Panc1 (cell line): Measurements from ENCODE around the gene GRIP1. TPM values are rescaled to one million over a fixed set of nuclear protein-coding genes. Genes with fewer than 3 reads are reported as not detected.

Experiments used
- ATAC-seq: fragments of 200-7000 bp; cut with Tn5 transposase; 2 replicates; pipeline ENCODE4 v1.9.1; 2020; ENCODE audit warnings: mild to moderate bottlenecking, moderate library complexity
- BruUV-seq: library from RNA; stranded (reverse); fragments of 400-500 nt; replicated peaks from 2 replicates; lab custom pipeline; 2021; lab: Mats Ljungman, UMichigan
- CTCF ChIA-PET: fragments of 300-600 bp; sonication (Branson Sonifier 250); formaldehyde crosslinking; loops from one replicate; lab custom pipeline; 2022; ENCODE audit warnings: antibody characterized with exemption; lab: Charles Lee
- POLR2A ChIA-PET: fragments of 300-600 bp; sonication (Branson Sonifier 250); formaldehyde crosslinking; loops from one replicate; lab custom pipeline; 2022; ENCODE audit warnings: antibody characterized with exemption; lab: Charles Lee
- DNase-seq: peaks from one replicate; pipeline ENCODE4 v3.0.0-alpha.2; 2010; ENCODE audit warnings: low read depth, low spot score
- H3K27ac ChIP-seq: 2 replicates; pipeline ENCODE4 v1.5.1; 2011; ENCODE audit warnings: mild to moderate bottlenecking, low read length, inconsistent platforms
- H3K27me3 ChIP-seq: fragments of 200-500 bp; sonication (Bioruptor generic); 2 replicates; pipeline ENCODE4 v1.6.0; 2014; ENCODE audit warnings: low read length, inconsistent platforms; ENCODE audit not compliant: control insufficient read depth, insufficient read depth
- H3K36me3 ChIP-seq: fragments of 200-500 bp; sonication (Bioruptor generic); 2 replicates; pipeline ENCODE4 v1.5.1; 2014; ENCODE audit warnings: inconsistent platforms, mild to moderate bottlenecking, low read length, moderate library complexity; ENCODE audit not compliant: control insufficient read depth, insufficient read depth
- H3K4me1 ChIP-seq: 2 replicates; pipeline ENCODE4 v1.5.1; 2011; ENCODE audit warnings: inconsistent platforms, mild to moderate bottlenecking, low read length, moderate library complexity; ENCODE audit not compliant: control insufficient read depth, insufficient read depth
- H3K4me3 ChIP-seq, 2 experiments: 2 replicates each; pipeline ENCODE4 v1.5.1; 2011 to 2012; ENCODE audit warnings: low read depth in 2 of 2, low read length in 2 of 2, mild to moderate bottlenecking in 2 of 2, inconsistent platforms in 1 of 2, moderate library complexity in 1 of 2
- H3K9me3 ChIP-seq: fragments of 200-500 bp; sonication (Bioruptor generic); 2 replicates; pipeline ENCODE4 v1.5.1; 2014; ENCODE audit warnings: low read depth, mild to moderate bottlenecking, inconsistent platforms, low read length, moderate library complexity; ENCODE audit not compliant: control insufficient read depth, insufficient read depth
- POLR2AphosphoS5 ChIP-seq: IDR thresholded peaks from 2 replicates; pipeline ENCODE4 v1.6.1; 2012; ENCODE audit warnings: mild to moderate bottlenecking, low read depth, low read length, moderate library complexity
- SIN3A ChIP-seq: IDR thresholded peaks from 2 replicates; pipeline ENCODE4 v1.6.1; 2012; ENCODE audit warnings: low read depth, mild to moderate bottlenecking, low read length, moderate library complexity, borderline replicate concordance; ENCODE audit not compliant: insufficient read depth
- TCF7L2 ChIP-seq: IDR thresholded peaks from 2 replicates; pipeline ENCODE4 v1.6.1; 2011; ENCODE audit warnings: mild to moderate bottlenecking, low read depth, low read length, inconsistent platforms
- in situ Hi-C: cut with HindIII; loops from 2 replicates; pipeline ENCODE4 v1.10.0; 2016; ENCODE audit warnings: low sequenced_read_pairs, low pct_unique_long_range_greater_than_20kb
- intact Hi-C: fragments of 100-400 bp; cut with micrococcal nuclease; formaldehyde crosslinking; loops from one replicate; pipeline ENCODE4 v1.10.0; 2022; ENCODE audit not compliant: unreplicated experiment
- total RNA-seq: library from RNA; stranded (reverse); gene quantifications from one replicate; pipeline ENCODE4 v1.2.1, GENCODE V29; 2021; ENCODE audit not compliant: unreplicated experiment
- TF ChIP-seq, protein P1 (sequence below), 2 experiments: IDR thresholded peaks; 2 replicates each; pipeline ENCODE4 v1.6.1; 2011 to 2012; ENCODE audit warnings: low read depth in 2 of 2, control low read depth in 1 of 2, low read length in 1 of 2, mild to moderate bottlenecking in 1 of 2, moderate library complexity in 1 of 2; ENCODE audit not compliant: insufficient read depth in 1 of 2
- TF ChIP-seq, protein P2 (sequence below): fragments of 450-650 bp; IDR thresholded peaks from 2 replicates; pipeline ENCODE4 v1.5.1; 2017; ENCODE audit warnings: mild to moderate bottlenecking

GRIP1 gene
- total RNA-seq, 1 experiment from 2014 or later: 9.2 TPM

DNA sequence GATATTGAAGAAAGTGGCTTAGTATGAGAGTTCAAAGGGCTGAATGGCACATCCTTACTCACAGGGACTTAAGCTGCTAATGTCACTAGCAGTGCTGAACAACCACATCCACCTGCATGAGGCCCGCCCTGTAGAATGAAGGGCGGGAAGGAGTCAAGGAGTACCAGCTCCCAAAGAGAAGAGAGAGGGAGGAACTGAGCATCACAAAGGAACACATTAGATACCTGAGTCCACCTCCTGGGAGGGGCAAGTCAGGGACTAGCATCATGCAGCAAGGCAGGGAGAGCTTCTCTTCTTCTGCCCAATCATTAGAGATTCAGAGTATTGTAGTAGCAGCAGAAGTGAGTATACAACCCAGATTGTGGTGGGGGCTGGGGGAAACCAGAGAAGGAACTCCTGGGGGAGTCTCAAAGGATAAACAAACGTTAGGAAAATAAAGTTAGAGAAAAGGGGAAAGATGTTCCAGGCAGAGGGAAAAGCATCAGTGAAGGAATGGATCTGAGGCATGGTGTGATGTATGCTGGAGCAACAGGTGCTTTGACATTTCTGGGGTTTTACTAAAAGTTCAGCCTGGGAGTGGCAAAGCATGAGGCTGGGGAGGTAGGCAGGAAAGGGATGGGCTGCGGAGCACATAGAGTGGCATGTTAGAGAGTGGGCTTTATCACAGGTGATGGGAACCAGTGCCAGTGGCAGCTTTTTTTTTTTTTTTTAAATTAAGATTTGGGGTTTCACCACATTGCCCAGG is 21.0 kb upstream of the GRIP1 start:
- intact Hi-C loops: no loop called here
- Histone ChIP-seq H3K27me3 (peaks cover 10% of the 10 kb centered on the region), H3K4me1 (no peaks in the 10 kb centered on the region), H3K27ac (no peak overlapping the region), H3K4me3 (no peak overlapping the region), H3K36me3 (no peaks in the 10 kb centered on the region), H3K9me3 (no peaks in the 10 kb centered on the region)
- DNase-seq (no peak), ATAC-seq (no peak)
- POLR2A ChIA-PET: interaction anchor here (0.5 kb wide), 1 partner anchor 1407 kb away, joined by 4 read pairs; no protein-coding TSS in a partner anchor
- CTCF ChIA-PET: interaction anchor here (0.6 kb wide), 1 partner anchor 30 kb away, joined by 4 read pairs; no protein-coding TSS in a partner anchor
- in situ Hi-C loops: no loop called here
- TF ChIP-seq, protein P1, sequence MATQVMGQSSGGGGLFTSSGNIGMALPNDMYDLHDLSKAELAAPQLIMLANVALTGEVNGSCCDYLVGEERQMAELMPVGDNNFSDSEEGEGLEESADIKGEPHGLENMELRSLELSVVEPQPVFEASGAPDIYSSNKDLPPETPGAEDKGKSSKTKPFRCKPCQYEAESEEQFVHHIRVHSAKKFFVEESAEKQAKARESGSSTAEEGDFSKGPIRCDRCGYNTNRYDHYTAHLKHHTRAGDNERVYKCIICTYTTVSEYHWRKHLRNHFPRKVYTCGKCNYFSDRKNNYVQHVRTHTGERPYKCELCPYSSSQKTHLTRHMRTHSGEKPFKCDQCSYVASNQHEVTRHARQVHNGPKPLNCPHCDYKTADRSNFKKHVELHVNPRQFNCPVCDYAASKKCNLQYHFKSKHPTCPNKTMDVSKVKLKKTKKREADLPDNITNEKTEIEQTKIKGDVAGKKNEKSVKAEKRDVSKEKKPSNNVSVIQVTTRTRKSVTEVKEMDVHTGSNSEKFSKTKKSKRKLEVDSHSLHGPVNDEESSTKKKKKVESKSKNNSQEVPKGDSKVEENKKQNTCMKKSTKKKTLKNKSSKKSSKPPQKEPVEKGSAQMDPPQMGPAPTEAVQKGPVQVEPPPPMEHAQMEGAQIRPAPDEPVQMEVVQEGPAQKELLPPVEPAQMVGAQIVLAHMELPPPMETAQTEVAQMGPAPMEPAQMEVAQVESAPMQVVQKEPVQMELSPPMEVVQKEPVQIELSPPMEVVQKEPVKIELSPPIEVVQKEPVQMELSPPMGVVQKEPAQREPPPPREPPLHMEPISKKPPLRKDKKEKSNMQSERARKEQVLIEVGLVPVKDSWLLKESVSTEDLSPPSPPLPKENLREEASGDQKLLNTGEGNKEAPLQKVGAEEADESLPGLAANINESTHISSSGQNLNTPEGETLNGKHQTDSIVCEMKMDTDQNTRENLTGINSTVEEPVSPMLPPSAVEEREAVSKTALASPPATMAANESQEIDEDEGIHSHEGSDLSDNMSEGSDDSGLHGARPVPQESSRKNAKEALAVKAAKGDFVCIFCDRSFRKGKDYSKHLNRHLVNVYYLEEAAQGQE (IDR thresholded peaks at IDR 0.05; ENCODE audit: insufficient read depth in 1 of 2, low read depth in 2 of 2, low read length in 1 of 2): no peak
- TF ChIP-seq TCF7L2: no peak
- TF ChIP-seq, protein P2, sequence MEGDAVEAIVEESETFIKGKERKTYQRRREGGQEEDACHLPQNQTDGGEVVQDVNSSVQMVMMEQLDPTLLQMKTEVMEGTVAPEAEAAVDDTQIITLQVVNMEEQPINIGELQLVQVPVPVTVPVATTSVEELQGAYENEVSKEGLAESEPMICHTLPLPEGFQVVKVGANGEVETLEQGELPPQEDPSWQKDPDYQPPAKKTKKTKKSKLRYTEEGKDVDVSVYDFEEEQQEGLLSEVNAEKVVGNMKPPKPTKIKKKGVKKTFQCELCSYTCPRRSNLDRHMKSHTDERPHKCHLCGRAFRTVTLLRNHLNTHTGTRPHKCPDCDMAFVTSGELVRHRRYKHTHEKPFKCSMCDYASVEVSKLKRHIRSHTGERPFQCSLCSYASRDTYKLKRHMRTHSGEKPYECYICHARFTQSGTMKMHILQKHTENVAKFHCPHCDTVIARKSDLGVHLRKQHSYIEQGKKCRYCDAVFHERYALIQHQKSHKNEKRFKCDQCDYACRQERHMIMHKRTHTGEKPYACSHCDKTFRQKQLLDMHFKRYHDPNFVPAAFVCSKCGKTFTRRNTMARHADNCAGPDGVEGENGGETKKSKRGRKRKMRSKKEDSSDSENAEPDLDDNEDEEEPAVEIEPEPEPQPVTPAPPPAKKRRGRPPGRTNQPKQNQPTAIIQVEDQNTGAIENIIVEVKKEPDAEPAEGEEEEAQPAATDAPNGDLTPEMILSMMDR: no peak
- no peak for TF ChIP-seq SIN3A
- TF ChIP-seq POLR2AphosphoS5: no peak
- BruUV-seq: no TSS peak

DNA sequence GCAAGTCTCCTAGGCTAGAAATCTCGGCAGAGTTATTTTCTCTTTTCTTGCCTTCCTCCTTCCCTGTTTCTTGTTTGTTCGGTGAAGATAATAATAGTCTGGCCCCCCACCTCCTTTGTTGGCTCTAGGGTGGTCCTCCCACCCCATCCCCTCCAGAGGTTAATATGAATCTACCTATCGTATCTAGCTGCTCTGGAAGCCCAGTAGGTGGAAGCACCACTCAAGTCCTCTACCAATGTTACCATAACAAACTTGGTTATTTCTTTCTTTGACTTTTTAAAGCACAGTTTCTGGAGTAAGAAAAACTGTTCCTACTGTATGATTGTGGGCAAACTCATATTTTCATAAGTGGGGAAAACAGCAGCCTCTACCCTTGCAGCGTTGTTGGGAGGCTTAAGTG is 19.7 kb upstream of the GRIP1 start:
- Histone ChIP-seq H3K4me1 (no peaks in the 10 kb centered on the region), H3K9me3 (no peaks in the 10 kb centered on the region), H3K27me3 (peaks cover 10% of the 10 kb centered on the region), H3K27ac (no peak overlapping the region), H3K4me3 (no peak overlapping the region), H3K36me3 (no peaks in the 10 kb centered on the region)
- intact Hi-C loops (no loop called here), in situ Hi-C loops (no loop called here)
- no peak for TF ChIP-seq TCF7L2
- TF ChIP-seq, protein P2: peak; percentile 22
- no peak for DNase-seq
- POLR2A ChIA-PET: no interaction called here
- BruUV-seq: no TSS peak
- no peak for ATAC-seq
- CTCF ChIA-PET: no interaction called here
